ENCODE measurements around the gene ASIC4. TPM values are rescaled to one million over a fixed set of nuclear protein-coding genes. Genes with fewer than 3 reads are reported as not detected.

Gene ASIC4
- total RNA-seq, 1 donor from 2014 or later: 1.6 TPM

GRCh38 chr2:219560037-219560892 lies 46.0 kb downstream of the ASIC4 start:
- no peaks in the 10 kb centered on the region for H3K9me3 Mint-ChIP-seq (ENCODE audit: unreplicated experiment)
- peaks cover 19% of the 10 kb centered on the region for H3K27me3 Mint-ChIP-seq (ENCODE audit: unreplicated experiment)
- no peak overlapping the region for H3K27ac Mint-ChIP-seq (ENCODE audit: unreplicated experiment)
- DNase-seq (ENCODE audit: low spot score): no peak
- peaks cover 11% of the 10 kb centered on the region for H3K4me1 Mint-ChIP-seq (ENCODE audit: unreplicated experiment)
- TF ChIP-seq CTCF (IDR thresholded peaks at IDR 0.05; ENCODE audit: unreplicated experiment): peak; percentile 87
- peaks cover 16% of the 10 kb centered on the region for H3K36me3 Mint-ChIP-seq (ENCODE audit: low read depth, unreplicated experiment)
- no peak overlapping the region for H3K4me3 Mint-ChIP-seq (ENCODE audit: unreplicated experiment)

- H3K36me3 Mint-ChIP-seq (ENCODE audit: low read depth, unreplicated experiment): peaks cover 16% of the 10 kb centered on the region
- no peak overlapping the region for H3K4me3 Mint-ChIP-seq (ENCODE audit: unreplicated experiment)
- DNase-seq (ENCODE audit: low spot score): no peak
- peaks cover 11% of the 10 kb centered on the region for H3K4me1 Mint-ChIP-seq (ENCODE audit: unreplicated experiment)
- no peak for TF ChIP-seq CTCF (IDR thresholded peaks at IDR 0.05; ENCODE audit: unreplicated experiment)
- H3K9me3 Mint-ChIP-seq (ENCODE audit: unreplicated experiment): no peaks in the 10 kb centered on the region
- peaks cover 18% of the 10 kb centered on the region for H3K27me3 Mint-ChIP-seq (ENCODE audit: unreplicated experiment)
- H3K27ac Mint-ChIP-seq (ENCODE audit: unreplicated experiment): no peak overlapping the region
Observed at GRCh38 chr2:219560893-219561178, 46.6 kb downstream of the ASIC4 start.

- no peak for DNase-seq (ENCODE audit: low spot score)
- Mint-ChIP-seq H3K27me3 (ENCODE audit: unreplicated experiment) (peaks cover 19% of the 10 kb centered on the region), H3K9me3 (ENCODE audit: unreplicated experiment) (no peaks in the 10 kb centered on the region), H3K27ac (ENCODE audit: unreplicated experiment) (no peak overlapping the region), H3K4me1 (ENCODE audit: unreplicated experiment) (peaks cover 11% of the 10 kb centered on the region), H3K36me3 (ENCODE audit: low read depth, unreplicated experiment) (peaks cover 21% of the 10 kb centered on the region), H3K4me3 (ENCODE audit: unreplicated experiment) (no peak overlapping the region)
- no peak for TF ChIP-seq CTCF (IDR thresholded peaks at IDR 0.05; ENCODE audit: unreplicated experiment)
Observed at GRCh38 chr2:219561179-219562048, 47.1 kb downstream of the ASIC4 start.

GRCh38 chr2:219562049-219563020 lies 48.1 kb downstream of the ASIC4 start:
- Mint-ChIP-seq H3K4me1 (ENCODE audit: unreplicated experiment) (peaks cover 11% of the 10 kb centered on the region), H3K27ac (ENCODE audit: unreplicated experiment) (no peak overlapping the region), H3K36me3 (ENCODE audit: low read depth, unreplicated experiment) (peaks cover 27% of the 10 kb centered on the region), H3K4me3 (ENCODE audit: unreplicated experiment) (no peak overlapping the region), H3K9me3 (ENCODE audit: unreplicated experiment) (no peaks in the 10 kb centered on the region), H3K27me3 (ENCODE audit: unreplicated experiment) (peaks cover 17% of the 10 kb centered on the region)
- no peak for DNase-seq (ENCODE audit: low spot score)
- TF ChIP-seq CTCF (IDR thresholded peaks at IDR 0.05; ENCODE audit: unreplicated experiment): no peak
